AG04449 (cell line): ENCODE results near the gene RAB44.

ENCODE experiments used
- CTCF ChIA-PET: fragments of 350-600 bp; formaldehyde crosslinking; extraction: SDS; loops from one replicate; lab custom pipeline; 2021; ENCODE audit warnings: antibody characterized with exemption; lab: Yijun Ruan, JAX
- POLR2A ChIA-PET: fragments of 400-600, 350-600 bp; formaldehyde crosslinking; extraction: SDS; loops from one replicate; lab custom pipeline; 2020; ENCODE audit warnings: antibody characterized with exemption, inconsistent platforms; lab: Yijun Ruan, JAX
- DNase-seq: peaks from one replicate; pipeline ENCODE4 v3.0.0-alpha.2; 2010; ENCODE audit warnings: low read depth, low spot score
- H3K4me3 ChIP-seq: 2 replicates; pipeline ENCODE4 v1.5.1; 2011; ENCODE audit warnings: low read depth, mild to moderate bottlenecking, control low read depth, low read length
- TF ChIP-seq, protein P1 (sequence below): IDR thresholded peaks from one replicate; pipeline ENCODE4 v1.5.1; 2011; ENCODE audit warnings: mild to moderate bottlenecking, moderate library complexity, low read length, control low read depth, inconsistent platforms; ENCODE audit not compliant: insufficient read depth; ENCODE audit errors: missing control alignments

The RAB44 gene

DNA sequence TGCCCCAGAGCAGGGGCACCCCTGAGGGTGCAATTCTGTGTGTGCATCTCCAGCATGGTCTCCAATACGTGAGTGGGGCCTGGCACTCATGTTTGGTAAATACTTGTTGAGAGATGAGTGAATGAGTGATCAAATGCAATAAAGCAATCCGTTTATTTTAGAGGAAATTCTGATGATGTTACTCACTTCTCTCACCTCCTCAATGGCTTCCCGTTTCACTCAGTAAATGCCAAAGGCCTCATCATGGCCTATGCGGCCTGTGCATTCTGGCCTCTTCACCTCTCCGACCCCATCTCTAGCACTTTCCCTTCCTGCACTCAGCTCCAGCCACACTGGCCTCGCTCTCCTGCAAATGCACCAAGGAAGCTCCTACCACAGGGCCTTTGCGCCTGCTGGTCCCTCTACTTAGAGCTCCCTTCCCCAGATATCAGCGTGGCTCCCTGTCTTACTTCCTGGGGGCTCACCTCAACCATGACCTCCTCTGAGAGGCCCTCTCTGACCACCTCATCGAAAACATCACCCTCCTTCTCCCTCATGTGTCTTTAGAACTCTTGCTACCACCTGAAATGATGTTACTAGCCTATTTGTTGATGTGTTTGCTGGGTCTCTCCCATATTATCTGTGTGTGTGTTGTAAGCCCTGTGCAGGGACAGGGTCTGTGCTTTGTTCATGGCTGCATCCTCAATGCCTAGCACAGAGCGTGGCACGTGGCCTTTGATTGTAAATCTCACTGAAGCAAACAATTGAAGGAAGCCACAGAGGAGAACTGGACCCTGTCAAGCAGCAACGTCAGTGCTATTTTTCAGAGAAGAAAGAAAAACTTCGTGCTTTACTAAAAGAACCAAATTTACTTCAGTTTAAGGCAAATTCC is 42.6 kb downstream of the RAB44 start:
- POLR2A ChIA-PET, result no interaction called here
- TF ChIP-seq, protein P1, sequence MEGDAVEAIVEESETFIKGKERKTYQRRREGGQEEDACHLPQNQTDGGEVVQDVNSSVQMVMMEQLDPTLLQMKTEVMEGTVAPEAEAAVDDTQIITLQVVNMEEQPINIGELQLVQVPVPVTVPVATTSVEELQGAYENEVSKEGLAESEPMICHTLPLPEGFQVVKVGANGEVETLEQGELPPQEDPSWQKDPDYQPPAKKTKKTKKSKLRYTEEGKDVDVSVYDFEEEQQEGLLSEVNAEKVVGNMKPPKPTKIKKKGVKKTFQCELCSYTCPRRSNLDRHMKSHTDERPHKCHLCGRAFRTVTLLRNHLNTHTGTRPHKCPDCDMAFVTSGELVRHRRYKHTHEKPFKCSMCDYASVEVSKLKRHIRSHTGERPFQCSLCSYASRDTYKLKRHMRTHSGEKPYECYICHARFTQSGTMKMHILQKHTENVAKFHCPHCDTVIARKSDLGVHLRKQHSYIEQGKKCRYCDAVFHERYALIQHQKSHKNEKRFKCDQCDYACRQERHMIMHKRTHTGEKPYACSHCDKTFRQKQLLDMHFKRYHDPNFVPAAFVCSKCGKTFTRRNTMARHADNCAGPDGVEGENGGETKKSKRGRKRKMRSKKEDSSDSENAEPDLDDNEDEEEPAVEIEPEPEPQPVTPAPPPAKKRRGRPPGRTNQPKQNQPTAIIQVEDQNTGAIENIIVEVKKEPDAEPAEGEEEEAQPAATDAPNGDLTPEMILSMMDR, result no peak
- no peak for DNase-seq
- no peak overlapping the region for H3K4me3 ChIP-seq
- CTCF ChIA-PET, result interaction anchor here (0.7 to 6.6 kb wide), 3 partner anchors 20 to 125 kb away, joined by 3 to 35 read pairs (median 3); no protein-coding TSS in a partner anchor

DNA sequence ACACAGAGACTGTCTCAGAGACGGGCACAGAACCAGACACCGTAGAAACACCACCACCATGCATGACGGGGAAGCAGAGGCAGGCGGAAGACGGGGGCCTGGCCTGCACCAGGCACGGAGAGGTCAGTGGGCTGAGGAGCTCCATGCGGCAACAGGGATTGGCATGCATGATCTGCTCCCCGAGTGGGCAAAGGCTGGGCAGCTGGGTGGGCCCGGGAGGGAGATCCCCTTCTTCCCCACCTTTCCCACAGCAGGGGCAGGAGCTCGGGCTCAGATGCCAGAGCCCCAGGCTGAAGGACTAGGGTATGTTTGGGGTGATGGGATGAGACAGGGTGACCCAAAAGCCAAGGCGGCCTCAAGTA is 43.2 kb downstream of the RAB44 start:
- CTCF ChIA-PET, result interaction anchor here (0.7 to 6.6 kb wide), 3 partner anchors 19 to 126 kb away, joined by 3 to 35 read pairs (median 3); no protein-coding TSS in a partner anchor
- POLR2A ChIA-PET, result no interaction called here

DNA sequence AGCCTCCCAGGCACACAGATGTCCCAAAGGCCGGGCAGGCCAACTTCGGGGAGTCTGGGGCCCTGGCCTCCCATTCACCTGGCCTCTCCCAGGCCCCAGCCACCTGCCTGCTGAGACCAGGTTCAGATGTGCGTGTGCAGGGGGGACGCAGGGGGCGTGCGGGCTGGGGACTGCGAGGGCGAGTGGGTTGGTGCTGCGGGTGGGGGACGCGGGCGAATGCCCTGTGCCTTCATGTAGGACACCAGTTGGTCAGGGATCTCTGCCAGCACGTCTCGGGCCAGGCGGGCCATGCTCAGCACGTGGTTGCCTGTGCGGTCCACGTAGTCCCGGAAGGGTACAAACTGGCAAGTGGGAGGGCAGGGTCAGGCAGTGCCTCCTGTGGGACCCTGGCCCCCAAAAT is 44.5 kb downstream of the RAB44 start:
- ChIA-PET CTCF (no interaction called here), POLR2A (no interaction called here)
- H3K4me3 ChIP-seq, result no peak overlapping the region
- DNase-seq, result no peak
- TF ChIP-seq, protein P1, result no peak

More for the DNA sequence above, 43.2 kb downstream of the RAB44 start:
- DNase-seq, result no peak
- no peak overlapping the region for H3K4me3 ChIP-seq
- TF ChIP-seq, protein P1, result no peak

DNA sequence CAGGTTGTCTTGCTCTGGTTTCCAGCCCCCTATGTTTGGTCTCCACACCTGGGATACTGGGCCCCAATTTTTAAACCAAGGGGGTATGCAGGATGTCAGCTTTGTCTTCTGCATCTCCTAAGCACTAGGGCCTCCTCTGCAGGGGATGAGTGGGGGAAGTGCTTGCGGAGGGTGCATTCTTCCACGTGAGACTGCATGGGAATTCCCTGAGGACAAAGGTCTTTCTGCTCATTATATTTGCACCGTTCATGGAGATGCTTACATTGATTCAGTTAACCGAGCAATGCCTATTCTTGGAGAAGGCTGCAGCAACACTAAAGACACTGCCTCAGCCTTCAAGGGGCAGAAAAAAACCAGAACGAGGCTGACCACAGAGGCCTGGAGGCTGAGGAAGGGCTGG is 45.4 kb downstream of the RAB44 start:
- TF ChIP-seq, protein P1, result no peak
- H3K4me3 ChIP-seq, result no peak overlapping the region
- POLR2A ChIA-PET, result no interaction called here
- CTCF ChIA-PET, result no interaction called here
- DNase-seq, result no peak

DNA sequence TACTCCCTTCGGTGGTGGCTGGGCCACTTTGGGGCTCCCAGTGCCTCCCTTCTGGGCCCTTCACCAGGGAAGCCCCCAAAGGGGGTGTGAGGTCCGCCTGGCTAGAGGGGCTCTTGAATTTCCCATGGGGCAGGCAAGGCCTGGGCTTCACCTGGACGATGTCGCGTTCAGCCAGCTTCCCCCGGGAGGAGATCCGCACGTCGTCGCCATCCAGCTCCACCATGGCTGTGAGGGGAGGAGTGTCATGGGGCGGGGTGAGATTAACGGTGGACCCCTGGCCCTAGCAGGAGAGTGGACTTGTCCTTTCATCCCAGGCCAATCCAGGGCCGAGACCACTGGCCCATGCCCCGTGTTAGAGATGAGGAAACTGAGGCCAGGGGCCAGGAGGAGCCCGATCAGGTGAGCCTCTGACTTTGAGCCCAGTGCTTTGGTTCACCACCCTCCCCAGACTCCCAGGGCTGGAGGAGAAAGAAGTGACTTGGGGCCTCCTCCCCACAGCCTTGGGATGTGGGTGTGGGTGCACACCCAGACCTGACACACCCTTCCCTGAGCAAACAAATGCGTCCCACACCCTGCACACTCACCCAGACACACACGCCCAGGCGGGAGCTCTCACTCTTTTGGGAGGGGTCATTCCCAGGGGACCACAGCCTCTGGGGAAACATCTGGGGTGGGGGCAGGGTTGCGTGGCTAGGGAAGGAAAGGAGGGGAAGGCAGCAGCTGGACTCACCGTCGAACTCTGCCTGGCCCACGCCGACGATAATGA is 46.1 kb downstream of the RAB44 start:
- no peak overlapping the region for H3K4me3 ChIP-seq
- ChIA-PET POLR2A (no interaction called here), CTCF (interaction anchor here (1.1 to 1.2 kb wide), 2 partner anchors 8 to 16 kb away, joined by 3 to 4 read pairs; no protein-coding TSS in a partner anchor)
- TF ChIP-seq, protein P1, result no peak
- DNase-seq, result no peak

DNA sequence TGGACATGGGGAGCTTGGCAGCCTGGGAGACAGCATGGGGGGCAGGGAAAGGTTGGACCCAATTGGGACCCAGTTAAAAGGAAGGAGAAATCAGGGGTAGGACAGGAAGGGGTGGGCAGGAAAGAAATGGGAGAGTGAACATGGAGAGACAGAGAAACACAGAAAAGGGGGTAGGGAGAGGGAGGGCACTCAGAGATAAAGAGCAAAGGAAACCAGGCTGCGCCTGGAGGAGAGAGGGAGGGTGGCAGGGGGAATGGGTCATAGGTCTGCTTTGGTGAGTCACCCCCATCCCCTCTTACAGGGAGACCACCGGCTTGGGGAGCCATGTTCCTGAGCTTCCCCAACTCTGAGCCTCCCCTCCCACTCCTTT is 46.7 kb downstream of the RAB44 start:
- POLR2A ChIA-PET, result no interaction called here
- CTCF ChIA-PET, result interaction anchor here (1.1 to 1.2 kb wide), 2 partner anchors 9 to 15 kb away, joined by 3 to 4 read pairs; no protein-coding TSS in a partner anchor
- DNase-seq, result no peak
- TF ChIP-seq, protein P1, result no peak
- H3K4me3 ChIP-seq, result no peak overlapping the region
